ENCODE results near the gene NAPA.
"Not testable (repeated sequence)": the region's sequence is repeated elsewhere in the genome, so short reads cannot be mapped to it uniquely, and the experiment has no call there.

The NAPA gene

GRCh38 chr19:47499371-47499770 is 15.5 kb downstream of the NAPA start:
- DNase-seq = no peak

GRCh38 chr19:47498561-47498960 is 16.3 kb downstream of the NAPA start:
- no peak for DNase-seq

- DNase-seq = no peak
Observed at GRCh38 chr19:47497821-47498520, 16.9 kb downstream of the NAPA start.

- DNase-seq = no peak
Observed at GRCh38 chr19:47497050-47497766, 17.7 kb downstream of the NAPA start.

- no peak for DNase-seq
Observed at GRCh38 chr19:47495478-47496372, 19.1 kb downstream of the NAPA start.

- no peak for DNase-seq
Observed at GRCh38 chr19:47494729-47495128, 20.1 kb downstream of the NAPA start.

GRCh38 chr19:47494211-47494547 is 20.7 kb downstream of the NAPA start:
- DNase-seq = no peak

GRCh38 chr19:47493378-47494210 is 21.3 kb downstream of the NAPA start:
- DNase-seq = no peak

- no peak for DNase-seq
Observed at GRCh38 chr19:47492571-47493377, 22.1 kb downstream of the NAPA start.

- DNase-seq = no peak
Observed at GRCh38 chr19:47492137-47492533, 22.7 kb downstream of the NAPA start.

- no peak for DNase-seq
Observed at GRCh38 chr19:47491358-47492136, 23.3 kb downstream of the NAPA start.

GRCh38 chr19:47490847-47491246 is 24.0 kb downstream of the NAPA start:
- DNase-seq = no peak

GRCh38 chr19:47490031-47490430 is 24.8 kb downstream of the NAPA start:
- DNase-seq = no peak

- no peak for DNase-seq
Observed at GRCh38 chr19:47489072-47489914, 25.6 kb downstream of the NAPA start.

GRCh38 chr19:47487551-47488515 is 27.0 kb downstream of the NAPA start:
- no peak for DNase-seq

- DNase-seq = no peak
Observed at GRCh38 chr19:47486900-47487299, 28.0 kb downstream of the NAPA start.

- DNase-seq = not testable (repeated sequence)
Observed at GRCh38 chr19:47486220-47486619, 28.6 kb downstream of the NAPA start.

- DNase-seq = no peak
Observed at GRCh38 chr19:47485210-47485609, 29.7 kb downstream of the NAPA start.
